WTC11 (cell line): Measurements from ENCODE around the gene SYNGAP1.

ENCODE experiments used
- CTCF ChIP-seq: fragments of 200-600 bp; IDR thresholded peaks from 2 replicates; pipeline ENCODE4 v1.8.0; 2022; ENCODE audit warnings: antibody characterized with exemption
- E2F1 ChIP-seq: sonication (generic); formaldehyde crosslinking; IDR thresholded peaks from 2 replicates; pipeline ENCODE4 v1.8.0; 2022; ENCODE audit warnings: mild to moderate bottlenecking, missing genetic modification reagents
- ELF4 ChIP-seq: sonication (generic); formaldehyde crosslinking; IDR thresholded peaks from 2 replicates; pipeline ENCODE4 v1.8.1; 2022; ENCODE audit warnings: low read depth, mild to moderate bottlenecking, moderate library complexity, missing genetic modification reagents
- ETV6 ChIP-seq: sonication (generic); formaldehyde crosslinking; IDR thresholded peaks from 2 replicates; pipeline ENCODE4 v1.8.1; 2022; ENCODE audit warnings: mild to moderate bottlenecking, missing genetic modification reagents
- GABPB1 ChIP-seq: sonication (generic); formaldehyde crosslinking; IDR thresholded peaks from 2 replicates; pipeline ENCODE4 v1.8.1; 2023; ENCODE audit warnings: mild to moderate bottlenecking, missing genetic modification reagents
- HMGA2 ChIP-seq: fragments of 250-450 bp; sonication (Bioruptor Pico); IDR thresholded peaks from 2 replicates; pipeline ENCODE4 v1.4.0; 2021; ENCODE audit warnings: mild to moderate bottlenecking, moderate library complexity
- NR3C1 ChIP-seq: sonication (generic); formaldehyde crosslinking; conservative IDR thresholded peaks from 2 replicates; pipeline ENCODE4 v1.8.1; 2023; ENCODE audit warnings: low read depth, mild to moderate bottlenecking, missing genetic modification reagents
- PREB ChIP-seq: sonication (generic); formaldehyde crosslinking; IDR thresholded peaks from 2 replicates; pipeline ENCODE4 v1.8.1; 2022; ENCODE audit warnings: mild to moderate bottlenecking, missing genetic modification reagents, moderate library complexity, borderline replicate concordance
- SP1 ChIP-seq: sonication (generic); formaldehyde crosslinking; conservative IDR thresholded peaks from 2 replicates; pipeline ENCODE4 v1.8.1; 2022; ENCODE audit warnings: missing genetic modification reagents
- TP53 ChIP-seq: sonication (generic); formaldehyde crosslinking; IDR thresholded peaks from 2 replicates; pipeline ENCODE4 v1.8.1; 2023; ENCODE audit warnings: mild to moderate bottlenecking, missing genetic modification reagents
- USF2 ChIP-seq: sonication (generic); formaldehyde crosslinking; IDR thresholded peaks from 2 replicates; pipeline ENCODE4 v1.8.1; 2023; ENCODE audit warnings: mild to moderate bottlenecking, missing genetic modification reagents, moderate library complexity

- TF ChIP-seq CTCF (no peak), USF2 (CRISPR knock-in tag) (no peak), HMGA2 (CRISPR knock-in tag) (no peak), PREB (no peak), ETV6 (CRISPR knock-in tag) (no peak), ELF4 (no peak), SP1 (no peak), GABPB1 (CRISPR knock-in tag) (no peak), NR3C1 (CRISPR knock-in tag) (no peak), E2F1 (CRISPR knock-in tag) (no peak), TP53 (no peak)
Observed at GRCh38 chr6:33466075-33466735, 46.3 kb downstream of the SYNGAP1 start.
